ENCODE results near the gene TPST1. TPM values are rescaled to one million over a fixed set of nuclear protein-coding genes. Genes with fewer than 3 reads are reported as not detected.
"Not testable (repeated sequence)": the region's sequence is repeated elsewhere in the genome, so short reads cannot be mapped to it uniquely, and the experiment has no call there.

TPST1 gene
- total RNA-seq, 4 donors from 2014 or later: 24.5 to 60.4 (median 28.2) TPM

DNA sequence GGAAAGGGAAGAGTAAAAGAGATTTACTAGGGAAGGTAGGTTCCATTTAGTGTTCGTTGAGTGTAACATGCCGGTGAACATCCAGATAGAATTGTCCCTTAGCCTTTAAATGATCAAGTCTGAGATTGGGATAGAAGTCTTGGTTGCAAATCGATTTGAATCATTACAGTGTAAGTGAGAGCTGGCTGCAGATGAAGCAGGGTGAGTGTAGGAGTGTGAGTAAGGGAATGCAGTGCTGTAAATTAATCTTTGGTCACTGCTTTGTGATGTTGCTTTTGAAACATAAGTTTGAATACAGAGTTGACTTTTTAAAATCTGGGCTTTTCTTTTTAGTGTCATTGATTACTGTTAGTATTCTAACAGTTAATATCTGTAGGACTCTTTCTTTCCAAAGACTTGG is 16.3 kb downstream of the TPST1 start:
- intact Hi-C loops (cut with DNase I): no loop called here

DNA sequence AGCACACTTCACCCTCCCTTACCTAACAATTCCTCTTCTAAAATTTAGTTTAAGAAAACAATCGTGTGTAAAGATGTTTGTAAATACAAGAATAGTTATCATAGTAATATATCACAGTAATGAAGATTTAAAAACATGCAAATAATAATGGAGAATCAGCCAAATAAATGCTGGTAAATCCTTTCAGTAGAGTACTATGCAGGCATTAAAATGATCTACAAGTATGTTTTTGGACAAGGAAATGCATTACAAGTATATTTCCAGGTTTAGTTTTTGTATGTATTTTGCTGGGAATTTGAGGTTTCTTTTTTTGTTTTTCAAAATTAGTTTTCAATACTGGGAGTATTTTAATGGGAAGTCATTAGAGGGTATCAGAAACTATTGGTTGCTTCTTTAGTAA is 22.7 kb downstream of the TPST1 start:
- 96 to 100% methylated on average over 1 of the region's 1 CpG for WGBS, 2 donors
- no peaks in the 10 kb centered on the region for H3K27me3 ChIP-seq
- H3K27ac ChIP-seq: no peak overlapping the region
- no peak for TF ChIP-seq POLR2A (IDR thresholded peaks at IDR 0.05)
- TF ChIP-seq, protein P1, sequence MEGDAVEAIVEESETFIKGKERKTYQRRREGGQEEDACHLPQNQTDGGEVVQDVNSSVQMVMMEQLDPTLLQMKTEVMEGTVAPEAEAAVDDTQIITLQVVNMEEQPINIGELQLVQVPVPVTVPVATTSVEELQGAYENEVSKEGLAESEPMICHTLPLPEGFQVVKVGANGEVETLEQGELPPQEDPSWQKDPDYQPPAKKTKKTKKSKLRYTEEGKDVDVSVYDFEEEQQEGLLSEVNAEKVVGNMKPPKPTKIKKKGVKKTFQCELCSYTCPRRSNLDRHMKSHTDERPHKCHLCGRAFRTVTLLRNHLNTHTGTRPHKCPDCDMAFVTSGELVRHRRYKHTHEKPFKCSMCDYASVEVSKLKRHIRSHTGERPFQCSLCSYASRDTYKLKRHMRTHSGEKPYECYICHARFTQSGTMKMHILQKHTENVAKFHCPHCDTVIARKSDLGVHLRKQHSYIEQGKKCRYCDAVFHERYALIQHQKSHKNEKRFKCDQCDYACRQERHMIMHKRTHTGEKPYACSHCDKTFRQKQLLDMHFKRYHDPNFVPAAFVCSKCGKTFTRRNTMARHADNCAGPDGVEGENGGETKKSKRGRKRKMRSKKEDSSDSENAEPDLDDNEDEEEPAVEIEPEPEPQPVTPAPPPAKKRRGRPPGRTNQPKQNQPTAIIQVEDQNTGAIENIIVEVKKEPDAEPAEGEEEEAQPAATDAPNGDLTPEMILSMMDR (IDR thresholded peaks at IDR 0.05): no peak
- intact Hi-C loops (cut with DNase I): no loop called here
- no peak overlapping the region for H3K4me3 ChIP-seq (replicated peaks in 1 of 3)
- no peaks in the 10 kb centered on the region for H3K4me1 ChIP-seq
- no peak for DNase-seq
- H3K36me3 ChIP-seq: no peaks in the 10 kb centered on the region
- no peaks in the 10 kb centered on the region for H3K9me3 ChIP-seq

More for the DNA sequence above, 16.3 kb downstream of the TPST1 start:
- Histone ChIP-seq H3K9me3 (no peaks in the 10 kb centered on the region), H3K4me3 (replicated peaks in 1 of 3) (no peak overlapping the region), H3K36me3 (no peaks in the 10 kb centered on the region), H3K27me3 (no peaks in the 10 kb centered on the region), H3K27ac (no peak overlapping the region), H3K4me1 (no peaks in the 10 kb centered on the region)
- 85% methylated on average over 3 of the region's 3 CpGs for WGBS, 2 donors
- TF ChIP-seq, protein P1 (IDR thresholded peaks at IDR 0.05): no peak
- no peak for TF ChIP-seq POLR2A (IDR thresholded peaks at IDR 0.05)
- DNase-seq: no peak

DNA sequence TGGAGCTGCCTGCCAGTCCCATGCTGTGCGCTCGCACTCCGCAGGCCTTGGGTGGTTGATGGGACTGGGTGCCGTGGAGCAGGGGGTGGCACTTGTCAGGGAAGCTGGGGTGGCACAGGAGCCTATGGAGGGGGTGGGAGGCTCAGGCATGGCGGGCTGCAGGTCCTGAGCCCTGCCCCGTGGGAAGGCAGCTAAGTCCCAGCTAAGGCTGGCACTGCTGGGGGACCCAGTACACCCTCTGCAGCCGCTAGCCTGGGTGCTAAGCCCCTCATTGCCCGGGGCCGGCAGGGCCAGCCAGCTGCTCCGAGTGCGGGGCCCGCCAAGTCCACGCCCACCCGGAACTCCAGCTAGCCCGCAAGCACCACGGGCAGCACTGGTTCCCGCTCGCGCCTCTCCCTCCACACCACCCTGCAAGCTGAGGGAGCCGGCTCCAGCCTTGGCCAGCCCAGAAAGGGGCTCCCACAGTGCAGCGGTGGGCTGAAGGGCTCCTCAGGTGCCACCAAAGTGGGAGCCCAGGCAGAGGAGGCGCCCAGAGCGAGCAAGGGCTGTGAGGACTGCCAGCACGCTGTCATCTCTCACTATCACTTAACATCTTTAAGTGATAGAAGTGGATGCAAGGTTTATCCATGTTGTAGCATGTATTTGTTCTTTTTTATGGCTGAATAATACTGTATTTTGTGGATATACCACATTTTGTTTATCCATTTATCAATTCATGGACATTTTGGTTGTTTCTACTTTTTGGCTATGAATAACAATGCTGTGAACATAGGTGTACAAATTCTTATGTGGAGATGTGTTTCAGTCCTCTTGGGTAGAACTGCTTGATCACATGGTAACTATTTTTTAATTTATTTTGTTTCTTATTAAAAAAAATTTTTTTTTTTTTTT is 26.4 kb downstream of the TPST1 start:
- intact Hi-C loops (cut with DNase I); DNase-seq; H3K9me3 ChIP-seq; H3K36me3 ChIP-seq; H3K4me1 ChIP-seq; H3K27me3 ChIP-seq; H3K4me3 ChIP-seq (replicated peaks in 1 of 3); H3K27ac ChIP-seq: not testable (repeated sequence)
- 98% methylated on average over 5 to 18 of the region's 24 CpGs for WGBS, 2 donors

DNA sequence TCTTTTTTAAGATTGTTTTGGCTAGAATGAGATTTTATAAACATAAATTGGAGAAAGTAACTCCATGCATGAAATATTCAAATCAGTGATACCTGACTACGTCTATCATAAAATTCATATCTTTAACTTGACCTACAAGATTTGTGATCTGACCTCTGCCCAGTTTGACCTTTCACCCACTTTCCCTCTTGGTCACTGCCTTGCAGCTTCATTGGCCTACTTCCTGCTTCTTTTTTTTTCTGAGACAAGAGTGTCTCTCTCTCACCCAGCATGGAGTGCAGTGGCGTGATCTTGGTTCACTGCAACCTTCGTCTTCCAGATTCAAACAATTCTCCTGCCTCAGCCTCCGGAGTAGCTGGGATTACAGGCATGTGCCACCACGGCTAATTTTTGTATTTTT is 28.5 kb downstream of the TPST1 start:
- no peak for DNase-seq
- Histone ChIP-seq H3K9me3 (no peaks in the 10 kb centered on the region), H3K27ac (no peak overlapping the region), H3K4me1 (peaks cover 0 to 9% of the 10 kb centered on the region in 2 donors), H3K36me3 (no peaks in the 10 kb centered on the region), H3K4me3 (replicated peaks in 1 of 3) (no peak overlapping the region), H3K27me3 (no peaks in the 10 kb centered on the region)
- intact Hi-C loops (cut with DNase I): no loop called here
- no peak for TF ChIP-seq POLR2A (IDR thresholded peaks at IDR 0.05)
- TF ChIP-seq, protein P1 (IDR thresholded peaks at IDR 0.05): no peak
- 89 to 90% methylated on average over 5 of the region's 5 CpGs for WGBS, 2 donors

DNA sequence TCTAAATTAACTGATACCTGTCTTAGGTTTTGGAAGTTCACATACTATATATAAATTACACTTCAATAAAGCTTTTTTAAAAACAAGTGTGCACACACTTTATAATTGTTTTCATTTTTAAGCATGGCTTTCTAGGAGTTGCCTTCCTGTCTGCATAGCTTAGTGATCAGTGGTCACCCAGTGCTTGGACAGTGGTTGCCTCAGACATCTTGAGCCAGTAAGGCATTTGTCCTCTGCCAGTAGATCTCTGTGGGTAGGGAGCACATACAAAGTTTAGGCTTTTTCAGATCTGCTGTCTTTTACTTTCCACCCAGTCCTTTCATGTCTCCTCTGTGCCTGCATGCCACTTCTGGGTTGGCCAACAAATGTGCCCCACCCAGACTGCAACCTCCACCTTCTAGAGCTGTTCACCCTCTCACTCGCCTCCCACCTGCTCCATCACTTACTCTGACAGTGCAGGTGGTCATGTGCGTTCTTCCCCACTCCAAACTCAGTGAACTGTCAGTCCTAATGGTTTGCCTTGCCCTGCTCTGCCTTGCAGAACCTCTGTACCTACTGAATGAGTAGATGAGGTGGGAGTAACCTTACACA is 31.7 kb downstream of the TPST1 start:
- TF ChIP-seq POLR2A (IDR thresholded peaks at IDR 0.05): no peak
- TF ChIP-seq, protein P1 (IDR thresholded peaks at IDR 0.05): no peak
- Histone ChIP-seq H3K36me3 (no peaks in the 10 kb centered on the region), H3K9me3 (no peaks in the 10 kb centered on the region), H3K27me3 (no peaks in the 10 kb centered on the region), H3K4me1 (peaks cover 0 to 9% of the 10 kb centered on the region in 2 donors), H3K4me3 (replicated peaks in 1 of 3) (no peak overlapping the region), H3K27ac (no peak overlapping the region)
- peak; percentile 22 to 24 for DNase-seq
- intact Hi-C loops (cut with DNase I): no loop called here
- 37 to 78% methylated on average over 2 of the region's 2 CpGs for WGBS, 2 donors

Data from thyroid gland (tissue), 4 donors.